ENCODE data around the gene TTC33.

DNA sequence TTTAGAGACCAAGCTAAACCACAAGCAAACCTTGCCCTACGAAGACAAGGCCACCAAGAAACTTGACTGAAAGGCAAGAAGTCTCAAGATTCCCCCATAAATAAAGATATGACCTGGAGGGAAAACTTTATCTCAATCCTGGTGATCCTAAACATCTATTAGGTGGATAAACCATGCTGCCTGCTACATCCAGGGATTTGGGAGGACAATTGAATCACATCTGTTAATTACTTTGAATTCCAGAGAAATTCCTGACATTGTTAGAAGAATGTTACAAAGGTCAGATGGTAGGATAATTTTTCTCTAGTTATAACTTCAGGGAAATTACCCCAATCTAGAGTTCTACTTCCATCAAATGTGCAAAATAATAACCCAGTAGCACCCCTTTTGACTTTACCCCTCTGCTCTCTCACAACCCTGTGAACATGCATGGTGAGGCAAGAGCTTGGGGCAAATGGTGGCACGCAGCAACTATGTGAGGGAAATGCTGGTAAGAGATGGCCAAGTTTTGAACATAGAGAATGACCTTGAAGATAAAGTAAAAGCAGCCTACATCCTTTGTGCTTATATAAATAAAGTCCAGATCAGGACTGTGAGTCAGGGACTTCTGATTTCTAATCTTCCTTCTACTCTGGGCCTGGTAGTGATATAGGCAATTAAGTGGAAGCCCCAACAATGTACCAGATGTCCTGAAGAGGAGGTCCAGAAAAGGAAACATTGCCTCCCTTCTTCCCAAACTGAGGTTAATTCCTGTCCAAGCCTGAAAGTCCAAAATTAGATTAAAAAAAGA lies 133.1 kb downstream of the TTC33 start:
- TF ChIP-seq, protein P1, sequence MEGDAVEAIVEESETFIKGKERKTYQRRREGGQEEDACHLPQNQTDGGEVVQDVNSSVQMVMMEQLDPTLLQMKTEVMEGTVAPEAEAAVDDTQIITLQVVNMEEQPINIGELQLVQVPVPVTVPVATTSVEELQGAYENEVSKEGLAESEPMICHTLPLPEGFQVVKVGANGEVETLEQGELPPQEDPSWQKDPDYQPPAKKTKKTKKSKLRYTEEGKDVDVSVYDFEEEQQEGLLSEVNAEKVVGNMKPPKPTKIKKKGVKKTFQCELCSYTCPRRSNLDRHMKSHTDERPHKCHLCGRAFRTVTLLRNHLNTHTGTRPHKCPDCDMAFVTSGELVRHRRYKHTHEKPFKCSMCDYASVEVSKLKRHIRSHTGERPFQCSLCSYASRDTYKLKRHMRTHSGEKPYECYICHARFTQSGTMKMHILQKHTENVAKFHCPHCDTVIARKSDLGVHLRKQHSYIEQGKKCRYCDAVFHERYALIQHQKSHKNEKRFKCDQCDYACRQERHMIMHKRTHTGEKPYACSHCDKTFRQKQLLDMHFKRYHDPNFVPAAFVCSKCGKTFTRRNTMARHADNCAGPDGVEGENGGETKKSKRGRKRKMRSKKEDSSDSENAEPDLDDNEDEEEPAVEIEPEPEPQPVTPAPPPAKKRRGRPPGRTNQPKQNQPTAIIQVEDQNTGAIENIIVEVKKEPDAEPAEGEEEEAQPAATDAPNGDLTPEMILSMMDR (IDR thresholded peaks at IDR 0.05) = no peak
- no peak for TF ChIP-seq EZH2 (IDR thresholded peaks at IDR 0.05)
- no peak for TF ChIP-seq EZH2phosphoT487 (IDR thresholded peaks at IDR 0.05)
